MM.1S (cell line): ENCODE measurements around the gene PCIF1.

Experiments used
- DNase-seq: peaks from one replicate; pipeline ENCODE4 v3.0.0-alpha.2; 2015
- H2AFZ ChIP-seq: fragments of 300-600 bp; sonication (generic); 2 replicates; pipeline ENCODE4 v1.6.0; 2016; ENCODE audit warnings: antibody characterized with exemption, low read length
- H3F3A ChIP-seq: fragments of 300-600 bp; sonication (generic); 2 replicates; pipeline ENCODE4 v1.6.1; 2016; ENCODE audit warnings: mild to moderate bottlenecking, antibody characterized with exemption, low read length, moderate library complexity, mixed read lengths; ENCODE audit not compliant: insufficient read depth
- H3K27ac ChIP-seq: fragments of 300-600 bp; sonication (generic); 2 replicates; pipeline ENCODE4 v1.5.1; 2016; ENCODE audit warnings: mild to moderate bottlenecking, low read length
- H3K27me3 ChIP-seq: fragments of 300-600 bp; sonication (generic); replicated peaks from 2 replicates; pipeline ENCODE4 v1.6.0; 2016; ENCODE audit warnings: low read length; ENCODE audit not compliant: insufficient read depth
- H3K36me3 ChIP-seq: fragments of 300-600 bp; sonication (generic); replicated peaks from 2 replicates; pipeline ENCODE4 v1.6.1; 2016; ENCODE audit warnings: mild to moderate bottlenecking, low read length, mixed read lengths; ENCODE audit not compliant: insufficient read depth
- H3K4me1 ChIP-seq: fragments of 300-600 bp; sonication (generic); 2 replicates; pipeline ENCODE4 v1.6.1; 2016; ENCODE audit warnings: low read length, mixed read lengths
- H3K4me2 ChIP-seq: fragments of 300-600 bp; sonication (generic); 2 replicates; pipeline ENCODE4 v1.6.0; 2016; ENCODE audit warnings: low read depth, low read length
- H3K4me3 ChIP-seq: fragments of 300-600 bp; sonication (generic); 2 replicates; pipeline ENCODE4 v1.5.1; 2016; ENCODE audit warnings: low read length, mixed read lengths
- H3K79me2 ChIP-seq: fragments of 300-600 bp; sonication (generic); 2 replicates; pipeline ENCODE4 v1.6.1; 2016; ENCODE audit warnings: mixed run types, low read length, mixed read lengths
- H3K9ac ChIP-seq: fragments of 300-600 bp; sonication (generic); 2 replicates; pipeline ENCODE4 v1.6.1; 2016; ENCODE audit warnings: low read length, mixed read lengths
- H3K9me2 ChIP-seq: fragments of 300-600 bp; sonication (generic); replicated peaks from 2 replicates; pipeline ENCODE4 v1.6.1; 2016; ENCODE audit warnings: mild to moderate bottlenecking, low read length, mixed read lengths; ENCODE audit not compliant: insufficient read depth
- H3K9me3 ChIP-seq: fragments of 300-600 bp; sonication (generic); replicated peaks from 2 replicates; pipeline ENCODE4 v1.6.1; 2016; ENCODE audit warnings: mild to moderate bottlenecking, low read length, mixed read lengths; ENCODE audit not compliant: insufficient read depth
- H4K20me1 ChIP-seq: fragments of 300-600 bp; sonication (generic); 2 replicates; pipeline ENCODE4 v1.6.1; 2016; ENCODE audit warnings: mild to moderate bottlenecking, low read length, moderate library complexity, mixed read lengths; ENCODE audit not compliant: insufficient read depth
- EZH2 ChIP-seq: fragments of 300-600 bp; sonication (generic); optimal IDR thresholded peaks from 2 replicates; pipeline ENCODE3; 2017; ENCODE audit warnings: low read depth, mild to moderate bottlenecking, antibody characterized with exemption, low read length, mixed read lengths
- EZH2phosphoT487 ChIP-seq: fragments of 300-600 bp; sonication (generic); IDR thresholded peaks from 2 replicates; pipeline ENCODE4 v1.6.1; 2018; ENCODE audit warnings: antibody characterized with exemption, low read length
- TF ChIP-seq, protein P1 (sequence below): fragments of 300-600 bp; sonication (generic); IDR thresholded peaks from 2 replicates; pipeline ENCODE4 v1.5.1; 2016; ENCODE audit warnings: antibody characterized with exemption, low read length, mixed read lengths

Gene PCIF1

DNA sequence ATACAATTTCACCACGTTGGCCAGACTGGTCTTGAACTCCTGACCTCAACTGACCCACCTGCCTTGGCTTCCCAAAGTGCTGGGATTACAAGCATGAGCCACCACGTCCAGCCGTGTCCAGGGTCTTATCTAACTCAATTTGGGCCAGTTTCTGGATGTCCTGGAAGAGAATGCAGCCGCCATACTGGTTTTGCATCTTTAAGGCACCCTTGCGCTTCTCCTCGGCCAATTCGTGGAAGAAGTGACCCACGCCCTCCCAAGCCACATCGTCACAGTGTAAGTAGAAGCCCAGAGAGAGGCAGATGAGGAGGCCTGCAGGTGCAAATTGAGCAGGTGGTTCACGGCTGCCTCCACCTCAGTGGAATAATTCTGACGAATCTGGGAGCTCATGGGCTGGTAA lies 41.2 kb downstream of the PCIF1 start:
- H3K9me3 ChIP-seq = no peaks in the 10 kb centered on the region
- no peak for DNase-seq
- no peaks in the 10 kb centered on the region for H4K20me1 ChIP-seq
- H3K79me2 ChIP-seq = peaks cover 9% of the 10 kb centered on the region
- no peak overlapping the region for H3K4me2 ChIP-seq
- no peak overlapping the region for H3K9ac ChIP-seq
- no peak overlapping the region for H3K27ac ChIP-seq
- H3K4me1 ChIP-seq = 0 out of 2 replicates have a peak, but pooled peaks cover 4% of the 10 kb centered on the region
- no peak overlapping the region for H2AFZ ChIP-seq
- no peak overlapping the region for H3K4me3 ChIP-seq
- no peaks in the 10 kb centered on the region for H3K9me2 ChIP-seq
- H3F3A ChIP-seq = peaks cover 4% of the 10 kb centered on the region; the same call in 1 of the 2 replicates
- H3K36me3 ChIP-seq = no peaks in the 10 kb centered on the region
- TF ChIP-seq EZH2phosphoT487 (no peak), EZH2 (no peak)
- TF ChIP-seq, protein P1, sequence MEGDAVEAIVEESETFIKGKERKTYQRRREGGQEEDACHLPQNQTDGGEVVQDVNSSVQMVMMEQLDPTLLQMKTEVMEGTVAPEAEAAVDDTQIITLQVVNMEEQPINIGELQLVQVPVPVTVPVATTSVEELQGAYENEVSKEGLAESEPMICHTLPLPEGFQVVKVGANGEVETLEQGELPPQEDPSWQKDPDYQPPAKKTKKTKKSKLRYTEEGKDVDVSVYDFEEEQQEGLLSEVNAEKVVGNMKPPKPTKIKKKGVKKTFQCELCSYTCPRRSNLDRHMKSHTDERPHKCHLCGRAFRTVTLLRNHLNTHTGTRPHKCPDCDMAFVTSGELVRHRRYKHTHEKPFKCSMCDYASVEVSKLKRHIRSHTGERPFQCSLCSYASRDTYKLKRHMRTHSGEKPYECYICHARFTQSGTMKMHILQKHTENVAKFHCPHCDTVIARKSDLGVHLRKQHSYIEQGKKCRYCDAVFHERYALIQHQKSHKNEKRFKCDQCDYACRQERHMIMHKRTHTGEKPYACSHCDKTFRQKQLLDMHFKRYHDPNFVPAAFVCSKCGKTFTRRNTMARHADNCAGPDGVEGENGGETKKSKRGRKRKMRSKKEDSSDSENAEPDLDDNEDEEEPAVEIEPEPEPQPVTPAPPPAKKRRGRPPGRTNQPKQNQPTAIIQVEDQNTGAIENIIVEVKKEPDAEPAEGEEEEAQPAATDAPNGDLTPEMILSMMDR = no peak
- no peaks in the 10 kb centered on the region for H3K27me3 ChIP-seq

DNA sequence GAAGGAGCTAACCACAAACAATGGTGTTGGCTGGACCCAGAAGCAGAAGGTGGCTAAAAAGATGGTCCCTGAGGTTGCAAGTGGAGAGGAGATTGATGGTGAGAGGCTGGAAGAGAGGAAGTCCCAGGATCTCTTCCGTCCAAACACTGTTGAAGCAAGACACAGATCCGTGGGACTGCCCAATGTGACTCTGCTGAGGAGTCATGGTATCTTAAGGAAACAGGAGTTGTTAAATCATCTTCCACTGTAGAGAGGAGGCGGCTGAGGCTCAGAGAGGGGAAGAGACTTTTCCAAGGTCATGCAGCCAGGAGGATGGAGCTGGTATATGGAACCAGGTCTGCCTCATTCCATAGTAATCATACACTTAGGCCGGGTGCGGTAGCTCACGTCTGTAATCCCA lies 41.6 kb downstream of the PCIF1 start:
- TF ChIP-seq, protein P1 = no peak
- TF ChIP-seq EZH2 (no peak), EZH2phosphoT487 (no peak)
- H3K9me3 ChIP-seq = no peaks in the 10 kb centered on the region
- no peak for DNase-seq

DNA sequence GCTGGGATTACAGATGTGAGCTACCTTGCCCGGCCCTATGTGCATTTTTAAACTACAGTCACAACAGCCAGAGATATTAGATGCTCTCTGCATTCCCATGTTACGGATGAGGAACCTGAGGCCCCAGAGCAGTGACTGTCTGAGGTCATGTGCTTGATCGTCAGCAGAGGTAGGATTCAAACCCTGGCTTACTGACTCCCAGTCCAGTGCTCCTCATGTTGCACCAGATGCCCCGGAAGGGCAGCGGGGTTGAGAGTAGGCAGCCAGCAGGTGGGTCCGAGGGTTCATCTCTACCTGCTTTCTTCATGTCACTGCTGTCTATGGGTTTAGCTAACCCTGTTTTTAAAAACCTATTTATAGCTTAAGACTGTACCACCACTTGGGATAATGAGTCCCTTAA lies 46.8 kb downstream of the PCIF1 start:
- Histone ChIP-seq H3K36me3 (no peaks in the 10 kb centered on the region), H3K9ac (no peak overlapping the region), H3F3A (no peaks in the 10 kb centered on the region), H3K27me3 (peaks cover 4% of the 10 kb centered on the region; the same call in 1 of the 2 replicates), H3K9me2 (no peaks in the 10 kb centered on the region), H4K20me1 (no peaks in the 10 kb centered on the region), H2AFZ (no peak overlapping the region), H3K4me1 (no peaks in the 10 kb centered on the region), H3K4me2 (no peak overlapping the region), H3K79me2 (no peaks in the 10 kb centered on the region), H3K27ac (no peak overlapping the region), H3K4me3 (no peak overlapping the region), H3K9me3 (no peaks in the 10 kb centered on the region)
- no peak for DNase-seq
- TF ChIP-seq EZH2phosphoT487 (no peak), EZH2 (no peak)
- TF ChIP-seq, protein P1 = no peak

More for the DNA sequence above, 41.6 kb downstream of the PCIF1 start:
- Histone ChIP-seq H3K9me2 (no peaks in the 10 kb centered on the region), H3F3A (no peaks in the 10 kb centered on the region), H4K20me1 (no peaks in the 10 kb centered on the region), H3K79me2 (peaks cover 5% of the 10 kb centered on the region), H3K27me3 (no peaks in the 10 kb centered on the region), H3K27ac (no peak overlapping the region), H3K4me3 (no peak overlapping the region), H3K9ac (no peak overlapping the region), H3K36me3 (no peaks in the 10 kb centered on the region), H3K4me2 (no peak overlapping the region), H2AFZ (no peak overlapping the region), H3K4me1 (0 out of 2 replicates have a peak, but pooled peaks cover 4% of the 10 kb centered on the region)
